ENCODE data around the gene MSI2. TPM values are rescaled to one million over a fixed set of nuclear protein-coding genes. Genes with fewer than 3 reads are reported as not detected.

MSI2 gene
- total and polyA plus RNA-seq, 9 of the 15 experiments (the other 6 are each of a cell fraction or from before 2014, with no cell fraction given) = 4.6 to 61.8 (median 42.4) TPM

GRCh38 chr17:57284984-57285646 lies 28.8 kb downstream of the MSI2 start (continued):
- no peak for TF ChIP-seq FOXO4 (CRISPR knock-in tag; IDR thresholded peaks at IDR 0.05)
- peak; percentile 34; the same call in 1 of the 2 replicates for TF ChIP-seq CBFA2T3 (IDR thresholded peaks at IDR 0.05)
- TF ChIP-seq NCOA2 (IDR thresholded peaks at IDR 0.05; ENCODE audit: partially characterized antibody in 2 of 2) = peak in 1 of 2 experiments; percentile 90
- no peak for TF ChIP-seq SMARCB1 (IDR thresholded peaks at IDR 0.05; ENCODE audit: insufficient read length, low read depth)
- no peak for TF ChIP-seq ZNF407 (IDR thresholded peaks at IDR 0.05; ENCODE audit: low read depth)

Measured in K562 (cell line).